ENCODE data around the gene VSIR.

Gene VSIR

DNA sequence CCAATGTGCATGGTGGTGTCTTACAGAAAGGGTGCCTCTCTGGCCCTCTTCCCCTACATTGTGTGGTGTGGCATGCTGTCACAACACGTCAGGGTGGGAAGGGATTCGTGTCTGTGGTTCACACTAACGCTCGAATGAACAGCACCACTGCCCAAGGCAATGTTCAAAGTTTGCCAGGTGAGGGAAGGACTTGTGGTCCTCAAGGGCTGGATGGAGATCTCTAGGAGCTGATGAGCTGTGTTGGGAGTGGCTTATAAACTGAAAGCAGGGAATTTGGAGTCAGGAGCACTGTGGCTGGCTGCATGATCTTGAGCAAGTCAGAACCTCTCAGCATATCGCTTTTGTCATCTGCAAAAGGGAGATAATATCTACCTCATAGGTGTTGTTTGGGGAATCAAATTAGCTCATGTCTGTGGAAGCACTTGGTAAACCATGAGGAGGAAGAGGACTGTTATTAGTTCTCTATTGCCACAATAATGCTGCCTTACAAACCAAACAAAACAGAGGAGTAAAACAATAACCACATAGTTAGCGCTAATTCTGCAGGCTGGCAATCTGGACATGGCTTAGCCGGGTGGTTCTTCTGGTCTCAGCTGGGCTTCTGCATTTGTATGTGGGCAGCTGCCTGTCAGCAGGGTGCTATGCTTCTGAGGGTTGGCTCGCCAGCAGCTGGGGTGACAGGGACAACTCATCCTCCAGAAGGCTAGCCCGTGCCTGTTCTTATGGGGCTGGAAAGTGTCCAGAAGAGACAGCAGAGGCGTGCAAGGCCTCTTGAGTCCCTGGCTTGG, 30.8 kb downstream of the VSIR start:
- DNase-seq (ENCODE audit: low spot score): no peak
- TF ChIP-seq, protein P1, sequence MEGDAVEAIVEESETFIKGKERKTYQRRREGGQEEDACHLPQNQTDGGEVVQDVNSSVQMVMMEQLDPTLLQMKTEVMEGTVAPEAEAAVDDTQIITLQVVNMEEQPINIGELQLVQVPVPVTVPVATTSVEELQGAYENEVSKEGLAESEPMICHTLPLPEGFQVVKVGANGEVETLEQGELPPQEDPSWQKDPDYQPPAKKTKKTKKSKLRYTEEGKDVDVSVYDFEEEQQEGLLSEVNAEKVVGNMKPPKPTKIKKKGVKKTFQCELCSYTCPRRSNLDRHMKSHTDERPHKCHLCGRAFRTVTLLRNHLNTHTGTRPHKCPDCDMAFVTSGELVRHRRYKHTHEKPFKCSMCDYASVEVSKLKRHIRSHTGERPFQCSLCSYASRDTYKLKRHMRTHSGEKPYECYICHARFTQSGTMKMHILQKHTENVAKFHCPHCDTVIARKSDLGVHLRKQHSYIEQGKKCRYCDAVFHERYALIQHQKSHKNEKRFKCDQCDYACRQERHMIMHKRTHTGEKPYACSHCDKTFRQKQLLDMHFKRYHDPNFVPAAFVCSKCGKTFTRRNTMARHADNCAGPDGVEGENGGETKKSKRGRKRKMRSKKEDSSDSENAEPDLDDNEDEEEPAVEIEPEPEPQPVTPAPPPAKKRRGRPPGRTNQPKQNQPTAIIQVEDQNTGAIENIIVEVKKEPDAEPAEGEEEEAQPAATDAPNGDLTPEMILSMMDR (conservative IDR thresholded peaks at IDR 0.05; ENCODE audit: low read depth): no peak
- POLR2A ChIA-PET (ENCODE audit: low non-redundant PET): no interaction called here
- peak overlapping the region; percentile 15; the same call in 1 of the 2 replicates for H3K27ac ChIP-seq
- CTCF ChIA-PET: no interaction called here

- ChIA-PET POLR2A (ENCODE audit: low non-redundant PET) (no interaction called here), CTCF (interaction anchor here (0.7 kb wide), 1 partner anchor 21 kb away, joined by 3 read pairs; no protein-coding TSS in a partner anchor)
- H3K27ac ChIP-seq: no peak overlapping the region
Observed at GRCh38 chr10:71741671-71742070, 31.6 kb downstream of the VSIR start.

GRCh38 chr10:71741029-71741428, 32.3 kb downstream of the VSIR start:
- CTCF ChIA-PET: no interaction called here
- TF ChIP-seq, protein P1 (conservative IDR thresholded peaks at IDR 0.05; ENCODE audit: low read depth): no peak
- POLR2A ChIA-PET (ENCODE audit: low non-redundant PET): no interaction called here
- H3K27ac ChIP-seq: peak overlapping the region; percentile 88
- DNase-seq (ENCODE audit: low spot score): no peak

More at GRCh38 chr10:71741671-71742070, 31.6 kb downstream of the VSIR start:
- DNase-seq (ENCODE audit: low spot score): no peak
- TF ChIP-seq, protein P1 (conservative IDR thresholded peaks at IDR 0.05; ENCODE audit: low read depth): no peak

- TF ChIP-seq, protein P1 (conservative IDR thresholded peaks at IDR 0.05; ENCODE audit: low read depth): peak; percentile 31; the same call in 1 of the 2 replicates
- peak overlapping the region; percentile 88 for H3K27ac ChIP-seq
- CTCF ChIA-PET: interaction anchor here (0.6 to 1.4 kb wide), 5 partner anchors 11 to 406 kb away, joined by 3 read pairs; partner anchors contain the start of genes C10orf105 and VSIR
- DNase-seq (ENCODE audit: low spot score): peak; percentile 80
- POLR2A ChIA-PET (ENCODE audit: low non-redundant PET): no interaction called here
Observed at GRCh38 chr10:71740069-71740653, 33.2 kb downstream of the VSIR start.

DNA sequence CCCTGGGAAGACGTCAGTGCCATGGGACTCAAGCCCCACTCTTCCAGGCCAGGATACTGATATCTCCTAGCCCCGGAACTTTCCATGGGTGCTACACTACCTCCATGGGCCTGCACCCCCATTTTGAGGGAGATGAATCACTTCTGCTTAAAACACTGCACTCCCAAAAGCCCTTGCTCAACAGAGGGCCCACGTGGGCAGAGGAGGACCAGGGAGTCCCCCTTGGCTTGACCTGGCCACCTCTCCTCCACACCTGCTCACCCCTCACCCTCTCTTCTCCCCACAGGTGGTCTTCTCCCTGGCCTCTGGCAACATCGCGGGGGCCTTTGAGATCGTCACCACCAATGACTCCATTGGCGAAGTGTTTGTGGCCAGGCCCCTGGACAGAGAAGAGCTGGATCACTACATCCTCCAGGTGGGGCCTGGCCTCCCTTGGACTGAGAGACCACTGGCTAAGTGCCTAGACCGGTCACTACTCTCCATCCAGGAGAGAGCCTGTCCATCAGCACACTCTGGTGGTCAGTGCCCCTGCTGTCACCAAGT, 33.9 kb downstream of the VSIR start:
- CTCF ChIA-PET: interaction anchor here (0.7 to 1.4 kb wide), 4 partner anchors 10 to 406 kb away, joined by 3 read pairs; partner anchors contain the start of gene VSIR

DNA sequence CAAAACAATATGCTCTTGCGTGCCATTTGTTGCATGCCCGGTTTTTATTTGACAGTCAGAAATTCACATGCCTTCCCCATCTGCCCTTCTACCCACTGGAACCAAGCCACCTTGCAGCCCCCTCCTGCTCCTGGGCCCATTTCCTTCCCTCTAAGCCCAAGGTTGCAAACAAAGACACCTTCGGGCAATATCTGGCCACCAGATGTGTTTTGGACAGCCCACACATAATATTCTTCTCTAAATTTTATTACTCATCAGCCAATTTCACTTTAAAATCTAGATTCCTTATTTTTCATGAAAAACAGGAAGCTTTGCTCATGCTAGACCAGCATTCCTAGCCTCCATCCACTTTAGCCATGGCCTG, 35.5 kb downstream of the VSIR start:
- TF ChIP-seq, protein P1 (conservative IDR thresholded peaks at IDR 0.05; ENCODE audit: low read depth): no peak
- ChIA-PET POLR2A (ENCODE audit: low non-redundant PET) (no interaction called here), CTCF (interaction anchor here (0.6 kb wide), 1 partner anchor 9 kb away, joined by 3 read pairs; no protein-coding TSS in a partner anchor)
- DNase-seq (ENCODE audit: low spot score): no peak
- peak overlapping the region; percentile 88 for H3K27ac ChIP-seq

More for the DNA sequence above, 33.9 kb downstream of the VSIR start:
- TF ChIP-seq, protein P1 (conservative IDR thresholded peaks at IDR 0.05; ENCODE audit: low read depth): no peak
- POLR2A ChIA-PET (ENCODE audit: low non-redundant PET): no interaction called here
- peak overlapping the region; percentile 88 for H3K27ac ChIP-seq
- no peak for DNase-seq (ENCODE audit: low spot score)

Data from RWPE1 (cell line).